H9 (cell line): Measurements from ENCODE around the gene PLXNC1. TPM values are rescaled to one million over a fixed set of nuclear protein-coding genes. Genes with fewer than 3 reads are reported as not detected.

Source experiments
- DNase-seq: peaks from one replicate; pipeline ENCODE4 v3.0.0-alpha.2; 2017
- H2AFZ ChIP-seq: one replicate; pipeline ENCODE4 v1.6.1; 2013; ENCODE audit warnings: mild to moderate bottlenecking, low read length, control low read depth, moderate library complexity
- H2AK5ac ChIP-seq: 2 replicates; pipeline ENCODE4 v1.6.1; 2013; ENCODE audit warnings: low read length, control low read depth, mixed read lengths; ENCODE audit not compliant: insufficient read length
- H2BK120ac ChIP-seq: one replicate; pipeline ENCODE4 v1.6.1; 2013; ENCODE audit warnings: low read depth, mild to moderate bottlenecking, low read length, control low read depth, inconsistent platforms; ENCODE audit not compliant: poor library complexity, severe bottlenecking
- H2BK12ac ChIP-seq: 2 replicates; pipeline ENCODE4 v1.6.1; 2013; ENCODE audit warnings: low read length, control low read depth, mixed read lengths, low read depth; ENCODE audit not compliant: insufficient read length
- H2BK15ac ChIP-seq: 2 replicates; pipeline ENCODE4 v1.6.1; 2013; ENCODE audit warnings: low read depth, low read length, control low read depth
- H2BK20ac ChIP-seq: one replicate; pipeline ENCODE4 v1.6.1; 2013; ENCODE audit warnings: low read depth, mild to moderate bottlenecking, low read length, control low read depth, inconsistent platforms; ENCODE audit not compliant: poor library complexity, severe bottlenecking
- H2BK5ac ChIP-seq: 2 replicates; pipeline ENCODE4 v1.6.1; 2013; ENCODE audit warnings: low read length, control low read depth, mixed read lengths; ENCODE audit not compliant: insufficient read length
- H3K14ac ChIP-seq: 2 replicates; pipeline ENCODE4 v1.6.1; 2013; ENCODE audit warnings: low read length, control low read depth; ENCODE audit not compliant: insufficient read depth
- H3K18ac ChIP-seq: 2 replicates; pipeline ENCODE4 v1.6.1; 2013; ENCODE audit warnings: low read depth, mild to moderate bottlenecking, mixed read lengths, low read length, control low read depth; ENCODE audit not compliant: insufficient read length
- H3K23ac ChIP-seq: 2 replicates; pipeline ENCODE4 v1.6.1; 2013; ENCODE audit warnings: low read length, control low read depth, mixed read lengths, low read depth; ENCODE audit not compliant: insufficient read length
- H3K23me2 ChIP-seq: 2 replicates; pipeline ENCODE4 v1.6.1; 2013; ENCODE audit warnings: low read depth, mild to moderate bottlenecking, mixed read lengths, low read length, control low read depth; ENCODE audit not compliant: insufficient read length, poor library complexity, severe bottlenecking
- H3K27ac ChIP-seq: 2 replicates; pipeline ENCODE4 v1.5.1; 2013; ENCODE audit warnings: low read length, control low read depth, mixed read lengths, low read depth; ENCODE audit not compliant: insufficient read length
- H3K27me3 ChIP-seq: 2 replicates; pipeline ENCODE4 v1.6.1; 2013; ENCODE audit warnings: low read length, control low read depth, inconsistent platforms; ENCODE audit not compliant: insufficient read depth
- H3K4ac ChIP-seq: 2 replicates; pipeline ENCODE4 v1.6.1; 2013; ENCODE audit warnings: low read depth, mild to moderate bottlenecking, control low read depth, inconsistent platforms, low read length, moderate library complexity
- H3K4me1 ChIP-seq: 2 replicates; pipeline ENCODE4 v1.6.1; 2013; ENCODE audit warnings: low read length, control low read depth, inconsistent platforms; ENCODE audit not compliant: insufficient read depth
- H3K4me2 ChIP-seq: 2 replicates; pipeline ENCODE4 v1.6.1; 2013; ENCODE audit warnings: low read length, control low read depth, mixed read lengths; ENCODE audit not compliant: insufficient read length, insufficient read depth
- H3K56ac ChIP-seq: 2 replicates; pipeline ENCODE4 v1.6.1; 2013; ENCODE audit warnings: low read depth, mild to moderate bottlenecking, mixed read lengths, low read length, control low read depth; ENCODE audit not compliant: insufficient read length
- H3K79me1 ChIP-seq: 2 replicates; pipeline ENCODE4 v1.6.1; 2013; ENCODE audit warnings: low read depth, mild to moderate bottlenecking, moderate library complexity, low read length, control low read depth, inconsistent platforms; ENCODE audit not compliant: insufficient read depth, poor library complexity, severe bottlenecking
- H3K79me2 ChIP-seq: 2 replicates; pipeline ENCODE4 v1.6.1; 2013; ENCODE audit warnings: low read length, control low read depth, inconsistent platforms; ENCODE audit not compliant: insufficient read depth
- H3K9ac ChIP-seq: 2 replicates; pipeline ENCODE4 v1.6.1; 2013; ENCODE audit warnings: low read length, control low read depth, mixed read lengths; ENCODE audit not compliant: insufficient read length; ENCODE audit errors: extremely low read depth
- H3K9me3 ChIP-seq: one replicate; pipeline ENCODE4 v1.6.1; 2013; ENCODE audit warnings: low read depth, low read length, inconsistent platforms; ENCODE audit not compliant: control insufficient read depth
- H3T11ph ChIP-seq: one replicate; pipeline ENCODE4 v1.6.1; 2013; ENCODE audit warnings: mild to moderate bottlenecking, low read length, control low read depth, inconsistent platforms
- H4K20me1 ChIP-seq: one replicate; pipeline ENCODE4 v1.6.1; 2013; ENCODE audit not compliant: control insufficient read depth, insufficient read length, insufficient read depth
- H4K5ac ChIP-seq: 2 replicates; pipeline ENCODE4 v1.6.1; 2013; ENCODE audit warnings: low read depth, mild to moderate bottlenecking, mixed read lengths, low read length, control low read depth; ENCODE audit not compliant: insufficient read length
- H4K8ac ChIP-seq: replicated peaks from 2 replicates; pipeline ENCODE4 v1.6.1; 2013; ENCODE audit warnings: low read length, control low read depth, mixed read lengths, low read depth; ENCODE audit not compliant: insufficient read length
- H4K91ac ChIP-seq: 2 replicates; pipeline ENCODE4 v1.6.1; 2013; ENCODE audit warnings: low read depth, mild to moderate bottlenecking, moderate library complexity, mixed read lengths, low read length, control low read depth; ENCODE audit not compliant: insufficient read length
- H3K27ac Mint-ChIP-seq, 3 experiments: 2 replicates in 2 of 3; 3 replicates in 1 of 3; pipeline ENCODE4 v1.8.0; 2020 to 2021; ENCODE audit warnings: mixed read lengths in 3 of 3, mild to moderate bottlenecking in 1 of 3, moderate library complexity in 1 of 3
- H3K27me3 Mint-ChIP-seq: 2 replicates; pipeline ENCODE4 v1.8.0; 2021; ENCODE audit warnings: low read depth, mild to moderate bottlenecking, moderate library complexity, mixed read lengths
- H3K36me3 Mint-ChIP-seq, 3 experiments: 2 replicates in 2 of 3; 3 replicates in 1 of 3; pipeline ENCODE4 v1.8.0; 2020 to 2021; ENCODE audit warnings: low read depth in 3 of 3, mixed read lengths in 3 of 3; ENCODE audit not compliant: insufficient read depth in 1 of 3
- H3K4me1 Mint-ChIP-seq, 2 experiments: 2 replicates each; pipeline ENCODE4 v1.8.0; 2020; ENCODE audit warnings: mixed read lengths in 2 of 2
- H3K4me3 Mint-ChIP-seq, 2 experiments: 2 replicates in 1 of 2; 3 replicates in 1 of 2; pipeline ENCODE4 v1.8.0; 2020 to 2021; ENCODE audit warnings: mild to moderate bottlenecking in 2 of 2, mixed read lengths in 2 of 2, moderate library complexity in 1 of 2
- H3K9me3 Mint-ChIP-seq, 2 experiments: 2 replicates in 1 of 2; 3 replicates in 1 of 2; pipeline ENCODE4 v1.8.0; 2020; ENCODE audit warnings: mild to moderate bottlenecking in 2 of 2, mixed read lengths in 2 of 2, moderate library complexity in 1 of 2
- CTCF ChIP-seq: fragments of 200-600 bp; sonication (generic); conservative IDR thresholded peaks from 3 replicates; pipeline ENCODE4 v1.8.0; 2021; ENCODE audit warnings: antibody characterized with exemption, mild to moderate bottlenecking
- WGBS: extraction: QIAGEN DNeasy Blood & Tissue Kit; methylation state at CpG from one replicate; pipeline ENCODE4 v1.1.7; 2013; ENCODE audit warnings: missing lambda C conversion rate, low lambda C conversion rate, mixed read lengths; ENCODE audit not compliant: insufficient read length; ENCODE audit errors: extremely low coverage; 5-methylcytosine and 5-hydroxymethylcytosine counted together
- total RNA-seq: library from RNA; stranded (reverse); gene quantifications from 2 replicates; pipeline ENCODE4 v1.2.1, GENCODE V29; 2021

Gene PLXNC1
- total RNA-seq, 1 experiment from 2014 or later = 1.2 TPM

- no CpG with 5 or more reads among the region's 3 CpGs for WGBS
- peaks cover 6% of the 10 kb centered on the region for H3K27me3 Mint-ChIP-seq
- no peaks in the 10 kb centered on the region for H3K79me1 ChIP-seq
- H3K4me3 Mint-ChIP-seq = no peak overlapping the region
- H3K9me3 Mint-ChIP-seq = no peaks in the 10 kb centered on the region
- H3K4me1 ChIP-seq = no peaks in the 10 kb centered on the region
- H3K4me1 Mint-ChIP-seq = no peaks in the 10 kb centered on the region
- H3K14ac ChIP-seq = no peak overlapping the region
- H3K36me3 Mint-ChIP-seq = no peaks in the 10 kb centered on the region
- H3K4ac ChIP-seq = no peak overlapping the region
- H4K20me1 ChIP-seq = no peaks in the 10 kb centered on the region
- H4K8ac ChIP-seq = no peak overlapping the region
- no peak overlapping the region for H3K23ac ChIP-seq
- no peak overlapping the region for H3K27ac ChIP-seq
- no peak overlapping the region for H3K4me2 ChIP-seq
- H3K27ac Mint-ChIP-seq = no peak overlapping the region
- H3K56ac ChIP-seq = no peak overlapping the region
- TF ChIP-seq CTCF = no peak
- H4K91ac ChIP-seq = no peak overlapping the region
- no peak overlapping the region for H2BK5ac ChIP-seq
- no peaks in the 10 kb centered on the region for H3K27me3 ChIP-seq
- no peak overlapping the region for H3T11ph ChIP-seq
- H2BK120ac ChIP-seq = no peak overlapping the region
- H2BK20ac ChIP-seq = no peak overlapping the region
- H3K9me3 ChIP-seq = no peaks in the 10 kb centered on the region
- no peak overlapping the region for H2AK5ac ChIP-seq
- no peak overlapping the region for H3K9ac ChIP-seq
- H2AFZ ChIP-seq = no peak overlapping the region
- H2BK15ac ChIP-seq = no peak overlapping the region
- H4K5ac ChIP-seq = no peak overlapping the region
- H2BK12ac ChIP-seq = no peak overlapping the region
- no peak for DNase-seq
- no peaks in the 10 kb centered on the region for H3K23me2 ChIP-seq
- no peak overlapping the region for H3K18ac ChIP-seq
- H3K79me2 ChIP-seq = no peaks in the 10 kb centered on the region
These were observed 69.9 kb downstream of the PLXNC1 start for GRCh38 chr12:94218233-94218632.
